ENCODE measurements around the gene PIP4K2C.
"Not testable (repeated sequence)": the region's sequence is repeated elsewhere in the genome, so short reads cannot be mapped to it uniquely, and the experiment has no call there.

- TF ChIP-seq MXI1 (IDR thresholded peaks at IDR 0.05; ENCODE audit: borderline replicate concordance, low read depth, low read length); POLR2A (IDR thresholded peaks at IDR 0.05; ENCODE audit: low read depth, low read length); SMC3 (IDR thresholded peaks at IDR 0.05; ENCODE audit: low read depth, low read length); CTCF (conservative IDR thresholded peaks at IDR 0.05; ENCODE audit: low read depth, low read length); USF2 (IDR thresholded peaks at IDR 0.05; ENCODE audit: low read depth, low read length); CHD1 (IDR thresholded peaks at IDR 0.05; ENCODE audit: low read depth, low read length): not testable (repeated sequence)
Observed at GRCh38 chr12:57570438-57570837, 20.6 kb upstream of the PIP4K2C start.

Measured in IMR-90 (cell line).